Spleen (tissue), 13 donors: ENCODE measurements around the gene INTS1. TPM values are rescaled to one million over a fixed set of nuclear protein-coding genes. Genes with fewer than 3 reads are reported as not detected.

ENCODE experiments used
- DNase-seq: peaks from one replicate; pipeline ENCODE4 v3.0.0-alpha.2; 2020
- H3K27ac ChIP-seq, 8 donors: fragments of 200-600 bp; sonication (generic) in 7 of 8; 1 replicate in 4 of 8; 2 replicates in 4 of 8; pipeline versions ENCODE4 v1.5.0 to v1.8.0; 2016 to 2021; ENCODE audit warnings: inconsistent platforms in 4 of 8, mild to moderate bottlenecking in 4 of 8, moderate library complexity in 1 of 8
- H3K27me3 ChIP-seq, 7 donors: fragments of 200-600 bp; sonication (generic) in 6 of 7; replicated peaks in 1 of 7; 1 replicate in 4 of 7; 2 replicates in 3 of 7; pipeline versions ENCODE4 v1.5.0 to v1.8.0; 2016 to 2021; ENCODE audit warnings: inconsistent platforms in 3 of 7, mild to moderate bottlenecking in 1 of 7
- H3K36me3 ChIP-seq, 6 donors: fragments of 200-600 bp; sonication (generic) in 5 of 6; 1 replicate in 4 of 6; 2 replicates in 2 of 6; pipeline versions ENCODE4 v1.5.0 to v1.8.0; 2016 to 2021; ENCODE audit warnings: inconsistent platforms in 2 of 6
- H3K4me1 ChIP-seq, 6 donors: fragments of 200-600 bp; sonication (generic) in 5 of 6; 1 replicate in 3 of 6; 2 replicates in 3 of 6; pipeline versions ENCODE4 v1.5.0 to v1.8.0; 2016 to 2021; ENCODE audit warnings: inconsistent platforms in 3 of 6
- H3K4me3 ChIP-seq, 8 donors: fragments of 200-600 bp; sonication (generic) in 7 of 8; 1 replicate in 4 of 8; 2 replicates in 4 of 8; pipeline versions ENCODE4 v1.5.0 to v1.8.0; 2016 to 2021; ENCODE audit warnings: inconsistent platforms in 4 of 8, mild to moderate bottlenecking in 4 of 8, moderate library complexity in 2 of 8
- H3K9me3 ChIP-seq, 8 donors: fragments of 200-600 bp; sonication (generic) in 7 of 8; 1 replicate in 4 of 8; 2 replicates in 4 of 8; pipeline versions ENCODE4 v1.5.0 to v1.8.0; 2016 to 2021; ENCODE audit warnings: inconsistent platforms in 4 of 8
- CTCF ChIP-seq, 11 experiments: fragments of 200-600 bp in 7 of 11; fragments of 450-650 bp in 4 of 11; sonication (generic) in 4 of 11; IDR thresholded peaks in 8 of 11; conservative IDR thresholded peaks in 3 of 11; 1 replicate in 7 of 11; 2 replicates in 4 of 11; pipeline versions ENCODE4 v1.4.0 to v1.8.0; 2016 to 2021; ENCODE audit warnings: antibody characterized with exemption in 11 of 11, inconsistent platforms in 4 of 11, mild to moderate bottlenecking in 1 of 11
- POLR2A ChIP-seq, 3 donors: fragments of 450-650 bp; IDR thresholded peaks; one replicate each; pipeline ENCODE4 v1.5.1; 2017; ENCODE audit warnings: antibody characterized with exemption in 3 of 3, mild to moderate bottlenecking in 1 of 3
- POLR2AphosphoS5 ChIP-seq, 3 donors: sonication (generic); formaldehyde crosslinking; IDR thresholded peaks; one replicate each; pipeline ENCODE4 v1.5.1; 2017; ENCODE audit warnings: antibody characterized with exemption in 3 of 3
- WGBS, 5 donors: extraction: QIAGEN DNeasy Blood & Tissue Kit in 3 of 5; methylation state at CpG; one replicate each; pipeline versions ENCODE4 v1.1.5 to v1.1.7; 2013 to 2018; 5-methylcytosine and 5-hydroxymethylcytosine counted together
- intact Hi-C: fragments of 100-400 bp; cut with DNase I; formaldehyde crosslinking; loops from one replicate; pipeline ENCODE4 v1.15.0; 2023; ENCODE audit warnings: low total_unique reads
- long read RNA-seq, 2 donors: transcript quantifications; one replicate each; lab custom pipeline, GENCODE V29; 2026
- polyA plus RNA-seq, 3 donors: library from polyadenylated mRNA; stranded (reverse); fragments of 200-250 nt; gene quantifications; one replicate each; pipeline ENCODE4 v1.2.1, GENCODE V29; 2013
- total RNA-seq, 7 donors: library from RNA; depleted of rRNA in 3 of 7; stranded (reverse); fragments of >200 nt in 3 of 7; fragmentation: NEBNext Ultra II Directional in 4 of 7; extraction: Animal tissue kit (Norgen Biotek cat#: 25700) in 4 of 7; gene quantifications; one replicate each; pipeline versions ENCODE4 v1.1.0 to v1.2.1, GENCODE V29; 2016 to 2021
- donor health status: healthy with polysubstance abuse.
- donor health status: DM: no; HTN: no; CAD: no; lungs with moderate emphysema.
- donor health status: DM: no; HTN: no; CAD: no.
- donor health status: Bipolar disorder and iron deficiency.
- donor health status: healthy.
- donor health status: DM: no; HTN: no; CAD: no.
- donor health status: DM: yes; HTN: yes; CAD: no.

The INTS1 gene
- total RNA-seq (10 to 100 TPM; 47.3 to 95.7 (median 79.0) TPM), polyA plus RNA-seq (100 to 1,000 TPM in 1 of 3 donors, 10 to 100 TPM in 2; 51.4 to 126 (median 80.3) TPM)
- long read RNA-seq, donor 1 = 0 reads
- long read RNA-seq, donor 2, full-length matches to known transcripts = 1 of 1 reads
- long read RNA-seq, donor 2, partial matches to known transcripts = 0 of 1 reads
- long read RNA-seq, donor 2, other reads (novel, unspliced or antisense) = 0 of 1 reads

GRCh38 chr7:1503816-1504775 is at the start of gene INTS1:
Gene INTS1, minus strand, starts transcription at chr7:1504389. Its CDS starts 429 bp downstream, at chr7:1503960.
- Histone ChIP-seq H3K9me3 (no peaks in the 10 kb centered on the region), H3K36me3 (peaks cover 0 to 40% (median 35%) of the 10 kb centered on the region in 6 donors), H3K4me1 (peaks cover 16 to 66% (median 52%) of the 10 kb centered on the region in 6 donors), H3K4me3 (peak within 1 kb of the TSS; percentile 98 to 100 (median 100)), H3K27ac (peak within 1 kb of the TSS in 7 of 8 donors; percentile 65 to 88 (median 75)), H3K27me3 (peaks cover 0 to 5% (median 0%) of the 10 kb centered on the region in 7 donors)
- WGBS, 5 donors = 1 to 2% (median 1%) methylated on average over 31 to 118 of the region's 118 CpGs
- intact Hi-C loops = no loop called here
- TF ChIP-seq POLR2A (IDR thresholded peaks at IDR 0.05) = peak in 1 of 3 donors; percentile 5
- TF ChIP-seq CTCF (IDR thresholded peaks at IDR 0.05 in 8 of 11, conservative IDR thresholded peaks at IDR 0.05 in 3 of 11) = peak; percentile 50 to 98 (median 95)
- peak; percentile 92 to 95 (median 93) for TF ChIP-seq POLR2AphosphoS5 (IDR thresholded peaks at IDR 0.05)
- DNase-seq = peak; percentile 98

GRCh38 chr7:1553512-1554210 is 49.5 kb upstream of the INTS1 start:
- H3K27me3 ChIP-seq = peaks cover 0 to 21% (median 0%) of the 10 kb centered on the region in 7 donors
- H3K4me3 ChIP-seq = no peak overlapping the region
- no peak for DNase-seq
- no peak overlapping the region for H3K27ac ChIP-seq
- no peak for TF ChIP-seq POLR2AphosphoS5 (IDR thresholded peaks at IDR 0.05)
- no peak for TF ChIP-seq CTCF (IDR thresholded peaks at IDR 0.05 in 8 of 11, conservative IDR thresholded peaks at IDR 0.05 in 3 of 11)
- TF ChIP-seq POLR2A (IDR thresholded peaks at IDR 0.05) = no peak
- no peaks in the 10 kb centered on the region for H3K9me3 ChIP-seq
- H3K4me1 ChIP-seq = peaks cover 0 to 18% (median 6%) of the 10 kb centered on the region in 6 donors
- whole genome bisulfite sequencing, 5 donors = 84 to 93% (median 88%) methylated on average over 18 to 28 of the region's 28 CpGs
- H3K36me3 ChIP-seq = no peaks in the 10 kb centered on the region
- intact Hi-C loops = no loop called here

- intact Hi-C loops = no loop called here
- WGBS, 5 donors = 81 to 93% (median 89%) methylated on average over 7 of the region's 7 CpGs
- H3K4me3 ChIP-seq = no peak overlapping the region
- H3K36me3 ChIP-seq = no peaks in the 10 kb centered on the region
- no peak for DNase-seq
- peaks cover 0 to 18% (median 6%) of the 10 kb centered on the region in 6 donors for H3K4me1 ChIP-seq
- no peak for TF ChIP-seq POLR2AphosphoS5 (IDR thresholded peaks at IDR 0.05)
- TF ChIP-seq POLR2A (IDR thresholded peaks at IDR 0.05) = no peak
- TF ChIP-seq CTCF (IDR thresholded peaks at IDR 0.05 in 8 of 11, conservative IDR thresholded peaks at IDR 0.05 in 3 of 11) = no peak
- H3K9me3 ChIP-seq = no peaks in the 10 kb centered on the region
- H3K27ac ChIP-seq = no peak overlapping the region
- peaks cover 0 to 21% (median 0%) of the 10 kb centered on the region in 7 donors for H3K27me3 ChIP-seq
Measured at GRCh38 chr7:1552200-1552599, 48.0 kb upstream of the INTS1 start.
